Measurements from ENCODE around the gene TRIM31.
A peak's percentile ranks its signal among the peaks of the same experiment; 100 is the strongest.

The TRIM31 gene

DNA sequence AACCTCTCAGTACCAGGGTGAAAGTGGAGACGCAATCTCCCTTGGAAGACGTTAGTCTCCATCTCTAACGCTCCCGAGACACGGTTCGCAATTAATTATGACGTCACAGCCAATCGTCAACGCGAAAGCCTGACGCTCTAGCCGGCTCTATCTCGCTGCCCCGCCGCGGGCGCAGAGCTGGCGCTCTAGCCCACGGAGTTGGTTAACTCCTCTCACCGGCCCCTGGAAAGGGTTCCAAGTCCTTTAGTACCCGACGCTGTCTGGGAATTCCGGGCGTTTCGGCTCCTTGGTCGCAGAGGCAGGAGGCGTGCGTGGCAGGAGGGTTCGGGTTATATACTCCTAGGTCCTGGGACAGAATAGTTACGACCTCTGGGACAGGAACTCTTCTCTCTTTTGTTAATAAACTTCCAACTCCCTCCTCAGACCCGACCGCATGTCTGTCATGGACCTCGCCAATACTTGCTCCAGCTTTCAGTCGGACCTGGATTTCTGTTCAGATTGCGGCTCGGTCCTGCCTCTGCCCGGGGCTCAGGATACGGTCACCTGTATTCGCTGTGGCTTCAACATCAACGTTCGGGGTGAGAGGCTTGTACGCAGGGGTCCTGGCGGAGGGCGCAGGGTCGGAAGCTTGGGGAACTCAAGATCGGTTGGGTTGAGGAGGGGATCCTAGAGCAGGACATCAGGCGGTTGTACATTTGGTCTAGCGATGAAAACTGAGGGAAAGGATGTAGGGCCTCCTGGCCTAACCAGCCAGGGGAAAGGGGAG lies 51.6 kb downstream of the TRIM31 start, which contains the start of gene POLR1H:
Gene POLR1H, plus strand, starts transcription at position 174 of the 766 bp plus-strand sequence. Its CDS starts 260 bp downstream, at position 434.
- Histone ChIP-seq H3K27me3 (ENCODE audit: control insufficient read depth, insufficient read depth, low read length) (no peaks in the 10 kb centered on the region), H3K4me2 (ENCODE audit: low read length) (peak within 1 kb of the TSS; percentile 93), H3K36me3 (ENCODE audit: control insufficient read depth, insufficient read depth, low read length) (no peaks in the 10 kb centered on the region), H3K4me1 (peaks cover 8% of the 10 kb centered on the region), H3K9me3 (ENCODE audit: control insufficient read depth, low read length) (no peaks in the 10 kb centered on the region), H3K4me3 (ENCODE audit: low read depth, low read length) (peak within 1 kb of the TSS; percentile 94), H2AFZ (peak within 1 kb of the TSS; percentile 93), H3K27ac (peak within 1 kb of the TSS; percentile 83), H3K79me2 (peaks cover 11% of the 10 kb centered on the region), H3K9ac (peak within 1 kb of the TSS; percentile 71)
- TF ChIP-seq, protein P1, sequence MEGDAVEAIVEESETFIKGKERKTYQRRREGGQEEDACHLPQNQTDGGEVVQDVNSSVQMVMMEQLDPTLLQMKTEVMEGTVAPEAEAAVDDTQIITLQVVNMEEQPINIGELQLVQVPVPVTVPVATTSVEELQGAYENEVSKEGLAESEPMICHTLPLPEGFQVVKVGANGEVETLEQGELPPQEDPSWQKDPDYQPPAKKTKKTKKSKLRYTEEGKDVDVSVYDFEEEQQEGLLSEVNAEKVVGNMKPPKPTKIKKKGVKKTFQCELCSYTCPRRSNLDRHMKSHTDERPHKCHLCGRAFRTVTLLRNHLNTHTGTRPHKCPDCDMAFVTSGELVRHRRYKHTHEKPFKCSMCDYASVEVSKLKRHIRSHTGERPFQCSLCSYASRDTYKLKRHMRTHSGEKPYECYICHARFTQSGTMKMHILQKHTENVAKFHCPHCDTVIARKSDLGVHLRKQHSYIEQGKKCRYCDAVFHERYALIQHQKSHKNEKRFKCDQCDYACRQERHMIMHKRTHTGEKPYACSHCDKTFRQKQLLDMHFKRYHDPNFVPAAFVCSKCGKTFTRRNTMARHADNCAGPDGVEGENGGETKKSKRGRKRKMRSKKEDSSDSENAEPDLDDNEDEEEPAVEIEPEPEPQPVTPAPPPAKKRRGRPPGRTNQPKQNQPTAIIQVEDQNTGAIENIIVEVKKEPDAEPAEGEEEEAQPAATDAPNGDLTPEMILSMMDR (IDR thresholded peaks at IDR 0.05) = no peak

DNA sequence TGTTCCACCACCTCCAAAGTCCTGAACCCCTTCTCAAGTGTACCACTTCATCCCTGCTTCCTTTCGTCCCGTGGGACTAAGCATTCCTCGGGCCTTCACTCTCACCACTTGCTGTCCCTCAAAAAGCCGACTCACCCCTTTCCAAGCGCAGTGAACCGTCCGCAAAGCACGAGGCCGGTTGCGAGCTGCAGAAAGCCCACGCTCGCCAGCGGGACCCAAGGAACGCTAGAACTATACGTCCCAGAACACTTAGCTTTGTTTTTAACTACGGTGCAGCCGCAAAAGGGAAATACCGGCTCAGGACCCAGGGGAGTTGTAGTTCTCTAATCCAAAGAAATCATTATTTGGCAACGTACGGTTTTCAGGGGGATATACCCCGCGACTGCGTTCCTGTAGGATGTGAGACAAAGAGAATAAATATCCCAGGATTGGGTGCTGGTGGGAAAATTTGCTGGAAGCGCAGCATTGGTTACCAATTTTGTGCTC lies 52.2 kb downstream of the TRIM31 start:
- H3K36me3 ChIP-seq (ENCODE audit: control insufficient read depth, insufficient read depth, low read length) = no peaks in the 10 kb centered on the region
- peaks cover 11% of the 10 kb centered on the region for H3K79me2 ChIP-seq
- TF ChIP-seq, protein P1 (IDR thresholded peaks at IDR 0.05) = no peak
- H2AFZ ChIP-seq = peak overlapping the region; percentile 93
- H3K4me1 ChIP-seq = peaks cover 8% of the 10 kb centered on the region
- no peaks in the 10 kb centered on the region for H3K9me3 ChIP-seq (ENCODE audit: control insufficient read depth, low read length)
- no peaks in the 10 kb centered on the region for H3K27me3 ChIP-seq (ENCODE audit: control insufficient read depth, insufficient read depth, low read length)
- H3K9ac ChIP-seq = peak overlapping the region; percentile 71
- peak overlapping the region; percentile 94 for H3K4me3 ChIP-seq (ENCODE audit: low read depth, low read length)
- H3K4me2 ChIP-seq (ENCODE audit: low read length) = peak overlapping the region; percentile 93
- H3K27ac ChIP-seq = peak overlapping the region; percentile 83

DNA sequence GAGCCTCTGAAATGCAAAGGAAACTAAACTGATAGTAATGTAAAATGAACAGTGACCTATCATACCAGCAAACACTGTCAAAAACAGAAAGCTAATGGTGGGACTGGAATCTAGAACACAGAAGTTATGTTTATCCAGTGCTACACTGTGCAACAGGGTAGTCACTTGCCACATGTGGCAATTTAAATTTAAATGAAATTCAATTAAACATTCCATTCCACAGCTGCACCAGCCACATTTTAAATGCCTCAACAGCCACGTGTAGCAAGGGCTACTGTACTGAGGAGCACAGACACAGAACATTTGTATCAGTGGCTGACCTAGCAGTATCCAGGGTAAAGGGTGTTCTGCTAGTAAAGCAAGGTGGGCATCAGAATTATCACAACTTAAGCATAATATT lies 57.4 kb downstream of the TRIM31 start:
- H3K4me1 ChIP-seq = peaks cover 8% of the 10 kb centered on the region
- H3K9me3 ChIP-seq (ENCODE audit: control insufficient read depth, low read length) = no peaks in the 10 kb centered on the region
- H3K36me3 ChIP-seq (ENCODE audit: control insufficient read depth, insufficient read depth, low read length) = no peaks in the 10 kb centered on the region
- no peak overlapping the region for H3K4me2 ChIP-seq (ENCODE audit: low read length)
- no peak overlapping the region for H3K4me3 ChIP-seq (ENCODE audit: low read depth, low read length)
- H3K79me2 ChIP-seq = peaks cover under 1% of the 10 kb centered on the region
- TF ChIP-seq, protein P1 (IDR thresholded peaks at IDR 0.05) = no peak
- no peak overlapping the region for H3K27ac ChIP-seq
- H3K27me3 ChIP-seq (ENCODE audit: control insufficient read depth, insufficient read depth, low read length) = no peaks in the 10 kb centered on the region
- H3K9ac ChIP-seq = no peak overlapping the region
- H2AFZ ChIP-seq = no peak overlapping the region

DNA sequence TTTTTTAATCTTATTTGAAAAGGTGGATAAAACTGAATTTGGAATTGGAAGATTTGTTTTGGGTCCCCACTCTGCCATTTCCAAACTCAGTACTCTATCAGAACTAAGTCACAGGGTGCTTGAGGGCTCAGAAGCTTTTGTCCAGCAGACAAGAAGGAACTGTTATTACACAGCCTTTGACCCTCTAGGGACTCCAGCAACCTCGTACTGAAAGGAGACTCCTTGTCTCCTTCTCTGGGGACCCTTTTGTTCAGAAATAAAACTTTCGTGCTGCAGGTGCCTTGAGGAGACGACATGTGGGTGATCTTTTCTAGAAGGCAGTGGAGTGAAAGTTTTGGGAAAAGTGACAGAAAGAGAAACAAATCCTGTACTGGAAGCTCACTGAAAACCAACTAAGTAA lies 59.2 kb downstream of the TRIM31 start:
- Histone ChIP-seq H3K27me3 (ENCODE audit: control insufficient read depth, insufficient read depth, low read length) (no peaks in the 10 kb centered on the region), H3K9me3 (ENCODE audit: control insufficient read depth, low read length) (no peaks in the 10 kb centered on the region), H2AFZ (no peak overlapping the region), H3K4me3 (ENCODE audit: low read depth, low read length) (no peak overlapping the region), H3K27ac (no peak overlapping the region), H3K4me1 (no peaks in the 10 kb centered on the region), H3K79me2 (no peaks in the 10 kb centered on the region), H3K4me2 (ENCODE audit: low read length) (no peak overlapping the region), H3K36me3 (ENCODE audit: control insufficient read depth, insufficient read depth, low read length) (no peaks in the 10 kb centered on the region), H3K9ac (no peak overlapping the region)
- TF ChIP-seq, protein P1 (IDR thresholded peaks at IDR 0.05) = no peak
